Sciatic nerve (tissue), 2 donors: ENCODE data around the gene SLC39A13. TPM values are rescaled to one million over a fixed set of nuclear protein-coding genes. Genes with fewer than 3 reads are reported as not detected.
"Not testable (repeated sequence)": the region's sequence is repeated elsewhere in the genome, so short reads cannot be mapped to it uniquely, and the experiment has no call there.

Source experiments
- ATAC-seq: fragments of 200-7000 bp; cut with Tn5 transposase; one replicate; pipeline ENCODE4 v1.9.1; 2020; ENCODE audit warnings: mild to moderate bottlenecking, moderate library complexity
- DNase-seq: peaks from one replicate; pipeline ENCODE4 v3.0.0-alpha.2; 2020; ENCODE audit warnings: low spot score
- intact Hi-C: fragments of 100-400 bp; cut with DNase I; formaldehyde crosslinking; loops from one replicate; pipeline ENCODE4 v1.14.2; 2022
- microRNA-seq: library from miRNA; unstranded; fragments of <30 nt; microRNA quantifications from one replicate; pipeline ENCODE4 v1.2.0, GENCODE V29; 2020
- total RNA-seq: library from RNA; stranded (reverse); fragmentation: NEBNext Ultra II Directional; extraction: Animal tissue kit (Norgen Biotek cat#: 25700); gene quantifications from one replicate; pipeline ENCODE4 v1.2.1, GENCODE V29; 2021
- donor health status: DM: no; HTN: no; CAD: no.
- donor health status: DM: no; HTN: no; CAD: no.

Gene SLC39A13
- total RNA-seq, 1 donor from 2014 or later: 55.5 TPM

DNA sequence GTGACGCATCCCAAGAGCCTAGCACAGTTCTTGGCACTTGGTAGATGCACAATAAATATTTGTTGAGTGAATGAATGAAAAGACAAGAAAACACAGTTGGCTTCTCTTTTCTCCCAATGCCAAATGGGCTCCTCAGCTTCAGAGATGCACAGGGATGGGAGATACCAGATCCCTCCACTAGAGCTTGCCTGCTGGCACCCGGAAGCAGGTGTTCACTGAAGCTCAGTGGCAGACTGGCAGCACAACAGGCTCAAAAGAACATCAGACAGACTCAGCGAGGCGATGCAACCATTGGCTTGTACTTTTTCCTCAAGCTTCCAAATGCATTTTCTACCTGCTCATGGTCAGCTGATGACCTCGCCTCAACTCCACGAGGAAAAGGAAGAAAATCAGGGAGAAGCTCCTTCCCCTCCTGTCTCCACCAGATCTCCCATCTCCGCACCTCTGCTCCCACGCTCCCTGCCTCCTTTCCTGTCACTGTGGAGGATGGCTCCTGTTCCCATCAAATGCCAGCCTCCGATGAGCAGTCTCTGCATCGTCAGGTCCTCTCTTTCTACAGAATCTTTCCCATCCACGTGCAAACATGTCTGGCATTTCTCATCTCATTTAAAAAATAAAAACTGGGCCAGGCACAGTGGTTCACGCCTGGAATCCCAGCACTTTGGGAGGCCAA is 34.8 kb downstream of the SLC39A13 start:
- no peak for DNase-seq
- no peak for ATAC-seq
- intact Hi-C loops: no loop called here

DNA sequence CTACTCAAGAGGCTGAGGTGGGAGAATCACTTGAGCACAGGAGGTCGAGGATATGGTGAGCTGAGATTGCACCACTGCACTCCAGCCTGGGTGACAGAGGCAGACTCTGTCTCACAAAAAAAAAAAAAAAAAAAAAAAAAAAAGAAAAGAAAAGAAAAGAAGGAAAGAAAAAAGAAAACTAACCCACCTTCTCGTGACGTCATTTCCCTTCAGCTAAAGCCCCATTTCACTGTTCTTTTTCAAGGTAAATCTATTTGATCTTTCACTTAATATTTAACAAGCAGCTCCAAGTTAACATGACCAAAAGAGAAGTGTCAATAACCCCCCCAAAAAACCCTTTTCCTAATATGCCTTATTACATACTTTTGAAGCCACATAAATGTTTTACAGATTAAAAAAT is 35.4 kb downstream of the SLC39A13 start:
- intact Hi-C loops: no loop called here
- no peak for ATAC-seq
- no peak for DNase-seq

DNA sequence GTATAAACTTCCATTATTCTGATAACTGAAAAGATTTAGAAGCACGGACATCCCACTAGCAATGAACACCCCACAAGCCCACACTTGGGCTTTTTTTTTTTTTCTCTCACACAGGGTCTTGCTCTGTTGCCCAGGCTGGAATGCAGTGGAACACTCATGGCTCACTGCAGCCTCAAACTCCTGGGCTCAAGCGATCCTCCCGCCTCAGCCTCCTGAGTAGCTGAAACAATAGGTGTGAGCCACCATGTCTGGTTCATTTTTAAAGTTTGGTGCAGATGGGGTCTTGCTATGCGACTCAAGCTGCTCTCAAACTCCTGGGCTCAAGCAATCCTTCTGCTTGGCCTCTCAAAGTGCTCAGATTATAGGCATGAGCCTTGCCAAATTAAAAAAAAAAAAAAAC is 37.5 kb downstream of the SLC39A13 start:
- ATAC-seq: no peak
- DNase-seq: no peak
- intact Hi-C loops: no loop called here

DNA sequence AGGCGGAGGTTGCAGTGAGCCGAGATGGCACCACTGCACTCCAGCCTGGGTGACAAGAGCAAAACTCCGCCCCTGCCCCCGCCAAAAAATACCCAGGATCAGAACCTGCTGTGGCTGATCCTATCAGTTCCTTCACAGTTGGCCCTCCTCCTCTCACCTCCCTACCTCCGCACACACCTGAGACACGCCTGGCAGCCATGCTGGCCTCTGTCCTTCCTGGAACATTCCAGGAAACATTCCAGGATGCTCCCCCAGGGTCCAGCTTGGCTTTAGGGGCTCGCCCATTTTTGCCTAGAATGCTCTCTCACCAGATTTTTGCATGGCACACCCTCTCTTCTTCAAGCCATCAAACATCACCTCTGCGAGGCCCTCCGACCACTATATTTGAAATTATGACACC is 38.4 kb downstream of the SLC39A13 start:
- DNase-seq: no peak
- intact Hi-C loops: no loop called here
- ATAC-seq: no peak

DNA sequence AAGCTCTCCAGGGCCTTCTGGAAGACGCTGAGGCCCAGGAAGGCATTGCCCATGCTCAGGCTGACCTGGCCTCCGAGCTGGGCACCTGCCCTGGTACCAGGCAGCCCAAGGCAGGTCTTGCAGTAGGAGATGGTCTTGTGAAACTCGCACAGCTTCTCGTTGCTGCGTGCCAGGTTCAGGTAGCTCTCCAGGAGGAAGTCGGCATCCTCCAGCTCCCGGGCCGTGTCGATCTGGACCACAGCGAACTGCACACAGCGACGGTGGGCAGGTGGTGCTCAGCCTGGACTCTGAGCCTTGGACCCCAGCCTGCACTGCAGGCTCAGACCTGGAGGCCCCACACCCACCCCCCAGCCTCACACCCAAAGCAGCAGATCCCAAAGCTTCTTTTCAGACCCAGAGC is 39.5 kb downstream of the SLC39A13 start:
- intact Hi-C loops: no loop called here
- no peak for DNase-seq
- no peak for ATAC-seq

DNA sequence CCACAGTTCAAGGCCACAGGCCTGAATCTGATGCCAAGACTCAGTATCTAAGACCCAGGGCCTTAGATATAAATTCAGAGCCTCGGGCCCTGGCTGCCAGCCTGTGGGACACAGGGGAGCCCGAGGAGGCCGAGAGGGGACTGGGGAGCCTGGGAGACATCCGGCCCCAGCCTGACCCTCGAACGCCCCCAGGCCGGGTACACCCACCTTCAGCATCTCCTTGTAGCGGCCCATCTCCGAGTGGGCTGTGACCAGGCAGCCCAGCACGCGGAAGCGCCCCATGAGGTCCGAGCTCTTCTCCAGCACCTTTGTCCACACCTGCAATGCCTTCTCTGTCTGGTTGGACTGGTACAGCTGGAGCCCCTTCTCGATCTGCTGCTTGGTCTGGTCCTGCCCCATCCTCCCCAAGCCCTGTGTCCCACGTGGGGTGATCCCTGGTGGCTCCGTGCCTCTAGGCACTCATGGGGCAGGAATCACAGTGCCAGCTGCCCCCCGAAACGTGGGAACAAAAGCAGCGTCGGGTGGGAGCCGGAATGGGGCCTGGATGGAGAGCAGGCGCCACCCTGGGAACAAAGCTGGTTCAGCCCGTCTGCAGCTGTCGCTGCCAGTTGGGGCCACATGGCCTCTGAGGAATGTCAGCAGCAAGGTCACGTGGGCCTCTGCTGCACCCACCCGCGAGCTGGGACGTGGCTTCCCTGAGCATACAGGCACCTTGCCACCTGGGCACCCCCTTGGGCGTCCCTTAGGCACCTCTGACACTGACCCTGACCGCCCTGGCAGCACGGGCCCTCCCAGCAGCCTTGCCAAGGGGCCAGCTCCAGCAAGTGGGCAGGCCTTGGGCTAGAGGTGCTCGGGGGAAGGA is 40.4 kb downstream of the SLC39A13 start, which contains the start of gene RAPSN:
RAPSN (minus strand) TSS at position 571 of the 862 bp plus-strand sequence; CDS start at position 399, 172 bp downstream.
- peak; percentile 15 for ATAC-seq
- intact Hi-C loops: no loop called here
- no peak for DNase-seq

DNA sequence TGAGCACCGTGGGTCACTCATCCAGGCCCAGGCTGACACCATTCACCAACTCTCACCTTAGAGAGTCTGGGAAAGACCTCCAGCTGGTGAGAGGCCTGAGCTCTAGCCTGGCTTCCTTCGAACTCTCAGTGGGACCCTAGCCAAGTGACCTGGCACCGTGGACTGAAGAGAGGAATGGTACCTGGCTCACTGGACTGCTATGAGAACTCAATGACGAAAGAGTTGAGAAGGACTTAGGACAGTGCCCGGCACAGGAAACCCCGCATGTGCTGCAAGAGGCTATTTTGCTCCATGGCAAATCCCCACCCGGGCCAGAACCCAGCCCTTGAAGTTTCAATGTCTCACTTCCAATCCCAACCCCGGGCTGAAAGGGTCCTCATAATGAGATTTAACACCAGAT is 41.2 kb downstream of the SLC39A13 start:
- intact Hi-C loops: no loop called here
- DNase-seq (no peak), ATAC-seq (no peak)

DNA sequence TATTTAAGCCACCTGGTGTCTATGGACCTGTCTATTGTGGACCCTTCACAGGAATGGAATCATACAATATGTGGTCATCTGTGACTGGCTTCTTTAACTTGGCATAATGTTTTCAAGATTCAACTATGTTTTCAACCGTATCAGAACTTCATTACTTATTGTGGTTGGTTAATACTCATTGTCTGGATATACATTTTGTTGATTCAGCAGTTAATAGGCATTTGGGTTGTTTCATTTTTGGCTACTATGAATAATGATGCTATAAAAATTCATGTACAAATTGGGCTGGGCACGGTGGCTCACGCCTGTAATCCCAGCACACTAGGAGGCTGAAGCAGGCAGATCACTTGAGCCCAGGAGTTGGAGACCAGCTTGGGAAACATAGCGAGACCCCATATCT is 43.0 kb downstream of the SLC39A13 start:
- intact Hi-C loops: no loop called here

DNA sequence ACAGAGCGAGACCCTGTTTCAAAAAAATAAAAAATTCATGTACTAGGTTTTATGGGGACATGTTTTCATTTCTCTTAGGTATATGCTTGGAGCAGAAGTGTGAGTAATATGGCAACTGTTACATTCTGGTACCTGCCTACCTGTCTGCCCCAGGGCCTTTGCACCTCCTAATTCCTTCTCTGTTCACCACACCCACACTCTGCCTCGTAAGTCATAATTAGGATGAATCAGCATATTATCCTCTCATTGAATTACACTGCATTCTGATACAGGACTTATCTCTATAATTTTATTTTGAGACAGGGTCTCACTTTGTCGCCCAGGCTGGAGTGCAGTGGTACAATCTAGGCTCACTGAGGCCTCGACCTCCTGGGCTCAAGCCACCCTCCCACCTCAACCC is 43.6 kb downstream of the SLC39A13 start:
- no peak for ATAC-seq
- intact Hi-C loops: no loop called here
- no peak for DNase-seq

More for the DNA sequence above, 43.0 kb downstream of the SLC39A13 start:
- DNase-seq (no peak), ATAC-seq (no peak)

DNA sequence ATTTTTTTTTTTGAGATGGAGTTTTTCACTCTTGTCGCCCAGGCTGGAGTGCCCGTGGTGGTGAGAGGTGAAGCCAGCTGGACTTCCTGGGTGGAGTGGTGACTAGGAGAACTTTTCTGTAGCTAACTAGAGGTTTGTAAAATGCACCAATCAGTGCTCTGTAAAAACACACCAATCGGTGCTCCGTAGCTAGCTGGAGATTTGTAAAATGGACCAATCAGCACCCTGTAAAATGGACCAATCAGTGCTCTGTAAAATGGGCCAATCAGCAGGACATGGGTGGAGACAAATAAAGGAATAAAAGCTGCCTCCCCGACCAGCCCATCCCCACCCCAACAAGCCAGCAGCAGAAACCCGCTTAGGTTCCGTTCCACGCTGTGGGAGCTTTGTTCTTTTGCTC is 45.0 kb downstream of the SLC39A13 start:
- intact Hi-C loops: no loop called here
- DNase-seq (no peak), ATAC-seq (no peak)

DNA sequence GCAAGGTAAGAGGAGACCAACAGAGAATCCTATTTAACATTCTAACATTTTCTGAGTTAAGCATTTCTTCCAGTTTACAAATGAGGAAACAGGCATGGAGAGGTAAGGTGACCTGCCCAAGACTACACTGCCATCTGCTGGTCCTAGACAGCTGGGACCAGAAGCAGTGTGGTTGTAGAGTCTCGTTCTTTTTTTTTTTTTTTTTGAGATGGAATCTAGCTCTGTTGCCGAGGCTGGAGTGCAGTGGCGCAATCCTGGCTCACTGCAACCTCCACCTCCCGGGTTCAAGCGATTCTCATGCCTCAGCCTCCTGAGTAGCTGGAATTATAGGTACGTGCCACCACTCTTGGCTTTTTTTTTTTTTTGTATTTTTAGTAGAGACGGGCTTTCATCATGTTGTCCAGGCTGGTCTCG is 45.9 kb downstream of the SLC39A13 start:
- intact Hi-C loops: not testable (repeated sequence)
- ATAC-seq: peak; percentile 94
- peak; percentile 79 for DNase-seq

DNA sequence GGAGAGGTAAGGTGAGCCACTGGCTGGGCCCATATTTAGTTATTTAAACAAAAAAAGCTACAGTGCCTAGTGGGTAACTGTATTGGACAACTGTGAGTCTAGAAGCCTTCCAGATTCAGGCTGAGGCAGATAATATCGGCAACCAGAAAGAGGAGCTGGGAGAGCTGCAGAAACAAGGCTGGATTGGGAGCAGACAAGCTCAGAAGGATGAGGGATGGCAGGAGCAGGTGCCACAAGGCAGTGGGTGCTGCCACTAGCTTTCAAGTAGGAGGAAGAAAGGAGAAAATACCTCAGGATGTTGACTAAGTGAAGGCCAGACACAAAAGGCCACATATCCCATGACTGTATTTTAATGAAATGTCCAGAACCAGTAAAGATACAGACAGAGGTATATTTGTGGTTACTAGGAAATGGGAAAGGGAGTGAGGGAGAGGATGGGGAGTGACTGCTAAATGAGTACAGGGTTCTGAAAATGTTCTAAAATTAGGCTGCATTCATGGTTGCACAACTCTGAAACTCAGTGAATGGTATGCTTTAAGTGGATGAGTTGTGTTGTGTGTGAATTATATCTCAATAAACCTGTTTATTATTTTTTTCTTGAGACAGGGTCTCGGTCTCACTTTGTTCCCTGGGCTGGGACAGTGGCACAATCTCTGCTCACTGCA is 52.3 kb downstream of the SLC39A13 start:
- intact Hi-C loops: no loop called here

DNA sequence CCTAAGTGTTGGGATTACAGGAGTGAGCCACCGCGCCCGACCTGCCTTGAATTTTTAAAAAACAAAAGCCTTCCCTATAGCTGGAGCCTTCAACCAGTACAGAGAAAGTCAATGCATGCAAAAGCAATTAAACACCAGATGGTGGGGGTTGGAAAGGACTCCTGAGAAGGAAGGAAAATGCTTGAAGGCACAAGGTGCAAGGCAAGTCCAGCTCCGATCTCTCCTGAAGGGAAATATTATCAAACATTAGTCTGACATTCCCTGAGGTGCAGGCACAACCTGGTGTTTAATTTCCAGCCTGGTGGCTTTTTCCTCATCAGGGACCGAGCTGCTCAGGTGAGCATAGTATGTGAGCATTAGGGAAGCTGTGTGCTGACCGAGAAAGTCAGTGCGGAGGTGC is 53.5 kb downstream of the SLC39A13 start:
- intact Hi-C loops: no loop called here
- ATAC-seq (no peak), DNase-seq (no peak)

More for the DNA sequence above, 52.3 kb downstream of the SLC39A13 start:
- no peak for ATAC-seq
- DNase-seq: no peak

DNA sequence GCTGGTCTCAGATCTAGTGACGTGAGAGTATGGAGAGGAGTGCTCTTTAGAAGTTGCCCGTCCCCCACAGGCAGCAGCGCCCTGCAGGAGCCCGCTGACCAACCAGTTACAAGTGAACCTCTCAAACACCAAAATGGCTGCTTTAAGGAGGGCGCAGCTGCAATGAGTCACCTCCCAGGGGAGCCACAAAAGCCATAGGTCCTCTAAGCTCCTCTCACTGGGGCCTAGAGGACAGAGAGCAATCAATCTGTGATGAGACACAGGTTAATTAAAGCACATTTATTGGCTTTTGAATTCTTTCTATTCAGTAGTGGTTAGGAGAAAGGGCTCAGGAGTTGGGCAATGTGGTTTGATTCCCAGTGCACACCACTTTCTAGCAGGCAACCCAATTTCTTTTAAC is 56.1 kb downstream of the SLC39A13 start:
- DNase-seq: no peak
- no peak for ATAC-seq
- intact Hi-C loops: no loop called here

Small RNA genes lying within 50 kb of the gene (microRNA-seq; reads per million reads assigned to microRNA genes)
- gene MIR4487: not detected

Other genes starting within 250 kb of the SLC39A13 start
- 94.2 TPM for gene ARFGAP2, start 231.7 kb upstream of the SLC39A13 start, total RNA-seq
- 66.0 TPM for gene PACSIN3, start 222.2 kb upstream of the SLC39A13 start, total RNA-seq
- gene DDB2, start 193.6 kb upstream of the SLC39A13 start, total RNA-seq: 44.3 TPM
- 35.7 TPM for gene ACP2, start 159.8 kb upstream of the SLC39A13 start, total RNA-seq
- gene NR1H3, start 150.6 kb upstream of the SLC39A13 start, total RNA-seq: 132 TPM
- 52.3 TPM for gene MADD, start 138.5 kb upstream of the SLC39A13 start, total RNA-seq
- 0.53 TPM for gene MYBPC3, start 55.9 kb upstream of the SLC39A13 start, total RNA-seq
- gene SPI1, start 30.0 kb upstream of the SLC39A13 start, total RNA-seq: 47.0 TPM
- 97.5 TPM for gene PSMC3, start 17.8 kb downstream of the SLC39A13 start, total RNA-seq
- 4.9 TPM for gene RAPSN, start 40.5 kb downstream of the SLC39A13 start, total RNA-seq
- gene CELF1, start 144.5 kb downstream of the SLC39A13 start, total RNA-seq: 113 TPM
- 31.3 TPM for gene PTPMT1, start 157.0 kb downstream of the SLC39A13 start, total RNA-seq
- 12.5 TPM for gene KBTBD4, start 170.4 kb downstream of the SLC39A13 start, total RNA-seq
- 46.0 TPM for gene NDUFS3, start 170.5 kb downstream of the SLC39A13 start, total RNA-seq
- gene FAM180B, start 178.1 kb downstream of the SLC39A13 start, total RNA-seq: 3.0 TPM
- 5.0 TPM for gene C1QTNF4, start 185.8 kb downstream of the SLC39A13 start, total RNA-seq
- gene MTCH2, start 234.0 kb downstream of the SLC39A13 start, total RNA-seq: 41.4 TPM